HCT116 (cell line): Measurements from ENCODE around the gene MARK1.

Experiments
- EZH2 ChIP-seq: fragments of 200-600 bp; sonication (generic); IDR thresholded peaks from 2 replicates; pipeline ENCODE4 v1.6.1; 2017; ENCODE audit warnings: antibody characterized with exemption, mixed run types
- EZH2phosphoT487 ChIP-seq: fragments of 200-600 bp; IDR thresholded peaks from 2 replicates; pipeline ENCODE4 v1.6.1; 2018; ENCODE audit warnings: antibody characterized with exemption, borderline replicate concordance
- POLR2A ChIP-seq: IDR thresholded peaks from 2 replicates; pipeline ENCODE4 v1.7.0; 2011; ENCODE audit warnings: borderline replicate concordance; ENCODE audit not compliant: insufficient read depth, insufficient read length; ENCODE audit errors: extremely low read depth
- POLR2AphosphoS5 ChIP-seq: IDR thresholded peaks from 2 replicates; pipeline ENCODE4 v1.6.1; 2011; ENCODE audit warnings: mild to moderate bottlenecking, low read depth, low read length, moderate library complexity
- RAD21 ChIP-seq: IDR thresholded peaks from 2 replicates; pipeline ENCODE4 v1.6.1; 2012; ENCODE audit warnings: low read depth, mild to moderate bottlenecking
- SIN3A ChIP-seq: IDR thresholded peaks from 2 replicates; pipeline ENCODE4 v1.6.1; 2012; ENCODE audit warnings: low read depth
- SP1 ChIP-seq: IDR thresholded peaks from 2 replicates; pipeline ENCODE4 v1.6.1; 2012; ENCODE audit warnings: low read depth
- TCF7L2 ChIP-seq: IDR thresholded peaks from 2 replicates; pipeline ENCODE4 v1.7.0; 2011; ENCODE audit warnings: borderline replicate concordance, inconsistent platforms; ENCODE audit not compliant: insufficient read depth, insufficient read length; ENCODE audit errors: extremely low read depth
- TF ChIP-seq, protein P1 (sequence below): IDR thresholded peaks from 2 replicates; pipeline ENCODE4 v1.6.1; 2011; ENCODE audit warnings: mild to moderate bottlenecking, low read length, moderate library complexity; ENCODE audit not compliant: insufficient replicate concordance; ENCODE audit errors: extremely low read depth
- TF ChIP-seq, protein P2 (sequence below), 3 experiments: fragments of 200-600 bp in 1 of 3; sonication (generic) in 1 of 3; IDR thresholded peaks in 2 of 3; conservative IDR thresholded peaks in 1 of 3; 2 replicates each; pipeline ENCODE4 v1.5.1; 2012 to 2017; ENCODE audit warnings: low read depth in 2 of 3, low read length in 2 of 3, antibody characterized with exemption in 1 of 3, borderline replicate concordance in 1 of 3, control low read depth in 1 of 3, mild to moderate bottlenecking in 1 of 3, mixed read lengths in 1 of 3, mixed run types in 1 of 3, moderate library complexity in 1 of 3; ENCODE audit not compliant: insufficient read depth in 1 of 3
- TF ChIP-seq, protein P3 (sequence below): IDR thresholded peaks from 2 replicates; pipeline ENCODE4 v1.6.1; 2012; ENCODE audit warnings: low read depth

DNA sequence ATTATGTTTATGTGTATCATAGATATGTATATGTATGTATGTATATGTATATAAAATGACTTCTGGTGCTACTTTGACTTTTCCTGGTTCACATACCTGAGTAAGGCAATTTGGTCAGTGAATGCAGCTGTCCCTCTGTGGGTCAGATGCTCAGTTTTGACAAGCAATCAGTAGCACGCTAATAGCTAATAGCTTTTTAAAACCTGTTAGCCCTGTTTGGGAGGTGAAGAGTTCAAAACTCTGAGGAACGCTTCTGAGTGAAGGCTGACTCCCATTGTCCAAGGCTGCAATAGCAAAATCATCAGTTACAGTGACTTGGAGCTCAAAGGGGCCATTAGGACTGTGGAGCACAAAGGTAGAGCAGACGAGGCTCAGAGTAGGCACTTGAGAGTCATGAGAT is 67.2 kb downstream of the MARK1 start:
- TF ChIP-seq, protein P1, sequence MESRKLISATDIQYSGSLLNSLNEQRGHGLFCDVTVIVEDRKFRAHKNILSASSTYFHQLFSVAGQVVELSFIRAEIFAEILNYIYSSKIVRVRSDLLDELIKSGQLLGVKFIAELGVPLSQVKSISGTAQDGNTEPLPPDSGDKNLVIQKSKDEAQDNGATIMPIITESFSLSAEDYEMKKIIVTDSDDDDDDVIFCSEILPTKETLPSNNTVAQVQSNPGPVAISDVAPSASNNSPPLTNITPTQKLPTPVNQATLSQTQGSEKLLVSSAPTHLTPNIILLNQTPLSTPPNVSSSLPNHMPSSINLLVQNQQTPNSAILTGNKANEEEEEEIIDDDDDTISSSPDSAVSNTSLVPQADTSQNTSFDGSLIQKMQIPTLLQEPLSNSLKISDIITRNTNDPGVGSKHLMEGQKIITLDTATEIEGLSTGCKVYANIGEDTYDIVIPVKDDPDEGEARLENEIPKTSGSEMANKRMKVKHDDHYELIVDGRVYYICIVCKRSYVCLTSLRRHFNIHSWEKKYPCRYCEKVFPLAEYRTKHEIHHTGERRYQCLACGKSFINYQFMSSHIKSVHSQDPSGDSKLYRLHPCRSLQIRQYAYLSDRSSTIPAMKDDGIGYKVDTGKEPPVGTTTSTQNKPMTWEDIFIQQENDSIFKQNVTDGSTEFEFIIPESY = no peak
- TF ChIP-seq, protein P2, sequence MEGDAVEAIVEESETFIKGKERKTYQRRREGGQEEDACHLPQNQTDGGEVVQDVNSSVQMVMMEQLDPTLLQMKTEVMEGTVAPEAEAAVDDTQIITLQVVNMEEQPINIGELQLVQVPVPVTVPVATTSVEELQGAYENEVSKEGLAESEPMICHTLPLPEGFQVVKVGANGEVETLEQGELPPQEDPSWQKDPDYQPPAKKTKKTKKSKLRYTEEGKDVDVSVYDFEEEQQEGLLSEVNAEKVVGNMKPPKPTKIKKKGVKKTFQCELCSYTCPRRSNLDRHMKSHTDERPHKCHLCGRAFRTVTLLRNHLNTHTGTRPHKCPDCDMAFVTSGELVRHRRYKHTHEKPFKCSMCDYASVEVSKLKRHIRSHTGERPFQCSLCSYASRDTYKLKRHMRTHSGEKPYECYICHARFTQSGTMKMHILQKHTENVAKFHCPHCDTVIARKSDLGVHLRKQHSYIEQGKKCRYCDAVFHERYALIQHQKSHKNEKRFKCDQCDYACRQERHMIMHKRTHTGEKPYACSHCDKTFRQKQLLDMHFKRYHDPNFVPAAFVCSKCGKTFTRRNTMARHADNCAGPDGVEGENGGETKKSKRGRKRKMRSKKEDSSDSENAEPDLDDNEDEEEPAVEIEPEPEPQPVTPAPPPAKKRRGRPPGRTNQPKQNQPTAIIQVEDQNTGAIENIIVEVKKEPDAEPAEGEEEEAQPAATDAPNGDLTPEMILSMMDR (IDR thresholded peaks at IDR 0.05 in 2 of 3, conservative IDR thresholded peaks at IDR 0.05 in 1 of 3; ENCODE audit: borderline replicate concordance in 1 of 3, insufficient read depth in 1 of 3, low read depth in 2 of 3, low read length in 2 of 3) = no peak
- TF ChIP-seq TCF7L2 (no peak), EZH2 (no peak), POLR2A (no peak), EZH2phosphoT487 (no peak), SIN3A (no peak), SP1 (no peak), POLR2AphosphoS5 (no peak), RAD21 (no peak)
- TF ChIP-seq, protein P3, sequence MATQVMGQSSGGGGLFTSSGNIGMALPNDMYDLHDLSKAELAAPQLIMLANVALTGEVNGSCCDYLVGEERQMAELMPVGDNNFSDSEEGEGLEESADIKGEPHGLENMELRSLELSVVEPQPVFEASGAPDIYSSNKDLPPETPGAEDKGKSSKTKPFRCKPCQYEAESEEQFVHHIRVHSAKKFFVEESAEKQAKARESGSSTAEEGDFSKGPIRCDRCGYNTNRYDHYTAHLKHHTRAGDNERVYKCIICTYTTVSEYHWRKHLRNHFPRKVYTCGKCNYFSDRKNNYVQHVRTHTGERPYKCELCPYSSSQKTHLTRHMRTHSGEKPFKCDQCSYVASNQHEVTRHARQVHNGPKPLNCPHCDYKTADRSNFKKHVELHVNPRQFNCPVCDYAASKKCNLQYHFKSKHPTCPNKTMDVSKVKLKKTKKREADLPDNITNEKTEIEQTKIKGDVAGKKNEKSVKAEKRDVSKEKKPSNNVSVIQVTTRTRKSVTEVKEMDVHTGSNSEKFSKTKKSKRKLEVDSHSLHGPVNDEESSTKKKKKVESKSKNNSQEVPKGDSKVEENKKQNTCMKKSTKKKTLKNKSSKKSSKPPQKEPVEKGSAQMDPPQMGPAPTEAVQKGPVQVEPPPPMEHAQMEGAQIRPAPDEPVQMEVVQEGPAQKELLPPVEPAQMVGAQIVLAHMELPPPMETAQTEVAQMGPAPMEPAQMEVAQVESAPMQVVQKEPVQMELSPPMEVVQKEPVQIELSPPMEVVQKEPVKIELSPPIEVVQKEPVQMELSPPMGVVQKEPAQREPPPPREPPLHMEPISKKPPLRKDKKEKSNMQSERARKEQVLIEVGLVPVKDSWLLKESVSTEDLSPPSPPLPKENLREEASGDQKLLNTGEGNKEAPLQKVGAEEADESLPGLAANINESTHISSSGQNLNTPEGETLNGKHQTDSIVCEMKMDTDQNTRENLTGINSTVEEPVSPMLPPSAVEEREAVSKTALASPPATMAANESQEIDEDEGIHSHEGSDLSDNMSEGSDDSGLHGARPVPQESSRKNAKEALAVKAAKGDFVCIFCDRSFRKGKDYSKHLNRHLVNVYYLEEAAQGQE = no peak
